Endodermal cell (in vitro differentiated cells): Measurements from ENCODE around the gene PREX1. TPM values are rescaled to one million over a fixed set of nuclear protein-coding genes. Genes with fewer than 3 reads are reported as not detected.

Experiments
- DNase-seq: peaks from one replicate; pipeline ENCODE4 v3.0.0-alpha.2; 2017
- H3K27ac ChIP-seq: 2 replicates; pipeline ENCODE4 v1.5.1; 2013; ENCODE audit warnings: mild to moderate bottlenecking, low read depth, low read length, moderate library complexity
- H3K27me3 ChIP-seq: 2 replicates; pipeline ENCODE4 v1.6.1; 2013; ENCODE audit warnings: mild to moderate bottlenecking, low read length, moderate library complexity; ENCODE audit not compliant: insufficient read depth, control insufficient read depth, poor library complexity, severe bottlenecking
- H3K36me3 ChIP-seq: 2 replicates; pipeline ENCODE4 v1.7.0; 2013; ENCODE audit warnings: mild to moderate bottlenecking, low read length, moderate library complexity; ENCODE audit not compliant: control insufficient read depth, insufficient read depth
- H3K4me1 ChIP-seq: one replicate; pipeline ENCODE4 v1.7.0; 2013; ENCODE audit warnings: low read length; ENCODE audit not compliant: control insufficient read depth, insufficient read depth
- H3K4me3 ChIP-seq: 2 replicates; pipeline ENCODE4 v1.5.1; 2013; ENCODE audit warnings: mild to moderate bottlenecking, low read length, moderate library complexity
- H3K9ac ChIP-seq: 2 replicates; pipeline ENCODE4 v1.6.1; 2013; ENCODE audit warnings: mild to moderate bottlenecking, low read length, moderate library complexity; ENCODE audit not compliant: poor library complexity, severe bottlenecking; ENCODE audit errors: extremely low read depth
- H3K9me3 ChIP-seq: 2 replicates; pipeline ENCODE4 v1.6.1; 2013; ENCODE audit warnings: mild to moderate bottlenecking, low read length, moderate library complexity; ENCODE audit not compliant: control insufficient read depth
- H3K27ac Mint-ChIP-seq: 2 replicates; pipeline ENCODE4 v1.8.0; 2020; ENCODE audit warnings: mixed read lengths
- H3K27me3 Mint-ChIP-seq: 2 replicates; pipeline ENCODE4 v1.8.0; 2021; ENCODE audit warnings: mild to moderate bottlenecking, mixed read lengths; ENCODE audit not compliant: insufficient read depth
- H3K36me3 Mint-ChIP-seq: 2 replicates; pipeline ENCODE4 v1.8.0; 2020; ENCODE audit warnings: low read depth, mixed read lengths
- H3K4me1 Mint-ChIP-seq: 2 replicates; pipeline ENCODE4 v1.8.0; 2020; ENCODE audit warnings: mixed read lengths
- H3K4me3 Mint-ChIP-seq: 2 replicates; pipeline ENCODE4 v1.8.0; 2020; ENCODE audit warnings: mild to moderate bottlenecking, moderate library complexity, mixed read lengths
- H3K9me3 Mint-ChIP-seq: 2 replicates; pipeline ENCODE4 v1.8.0; 2020; ENCODE audit warnings: mild to moderate bottlenecking, mixed read lengths
- CTCF ChIP-seq: fragments of 200-600 bp; sonication (generic); conservative IDR thresholded peaks from 2 replicates; pipeline ENCODE4 v1.5.0; 2021; ENCODE audit warnings: antibody characterized with exemption, mild to moderate bottlenecking
- WGBS, 2 experiments: methylation state at CpG; one replicate each; pipeline versions ENCODE4 v1.1.5 to v1.1.7; 2013; ENCODE audit warnings: missing lambda C conversion rate in 2 of 2, mixed read lengths in 1 of 2; ENCODE audit not compliant: insufficient coverage in 1 of 2, insufficient read length in 1 of 2; 5-methylcytosine and 5-hydroxymethylcytosine counted together
- total RNA-seq, 2 donors: library from RNA; stranded (reverse); fragmentation: NEBNext Ultra II Directional in 1 of 2; extraction: Animal tissue kit (Norgen Biotek cat#: 25700) in 1 of 2; gene quantifications; 2 replicates in 1 of 2; 3 replicates in 1 of 2; pipeline ENCODE4 v1.2.1, GENCODE V29; 2021

The PREX1 gene
- total RNA-seq, 2 donors from 2014 or later, result 65.3 to 70.5 TPM

DNA sequence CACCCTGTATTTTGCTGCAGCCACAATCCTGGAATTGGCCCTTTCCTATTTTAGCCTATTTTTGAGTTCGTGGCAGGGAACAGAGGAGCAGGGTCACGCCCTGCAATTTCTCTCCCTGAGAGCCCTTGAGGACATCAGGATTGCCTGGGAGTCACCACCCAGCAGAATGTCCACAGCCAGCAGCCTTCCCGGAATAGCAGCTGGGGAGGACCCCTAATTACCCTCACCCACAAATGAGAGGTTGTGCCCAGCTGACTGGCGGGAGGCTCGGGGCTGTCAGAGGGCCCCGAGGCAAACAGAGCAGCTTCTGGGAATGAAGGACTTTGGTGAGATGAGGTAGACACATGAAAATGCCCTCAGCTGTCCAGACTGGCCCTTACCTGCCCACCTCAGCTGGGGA lies 165.1 kb downstream of the PREX1 start:
- WGBS, 2 experiments, result 95 to 100% methylated on average over 4 to 6 of the region's 6 CpGs
- peaks cover 87% of the 10 kb centered on the region for H3K36me3 Mint-ChIP-seq

DNA sequence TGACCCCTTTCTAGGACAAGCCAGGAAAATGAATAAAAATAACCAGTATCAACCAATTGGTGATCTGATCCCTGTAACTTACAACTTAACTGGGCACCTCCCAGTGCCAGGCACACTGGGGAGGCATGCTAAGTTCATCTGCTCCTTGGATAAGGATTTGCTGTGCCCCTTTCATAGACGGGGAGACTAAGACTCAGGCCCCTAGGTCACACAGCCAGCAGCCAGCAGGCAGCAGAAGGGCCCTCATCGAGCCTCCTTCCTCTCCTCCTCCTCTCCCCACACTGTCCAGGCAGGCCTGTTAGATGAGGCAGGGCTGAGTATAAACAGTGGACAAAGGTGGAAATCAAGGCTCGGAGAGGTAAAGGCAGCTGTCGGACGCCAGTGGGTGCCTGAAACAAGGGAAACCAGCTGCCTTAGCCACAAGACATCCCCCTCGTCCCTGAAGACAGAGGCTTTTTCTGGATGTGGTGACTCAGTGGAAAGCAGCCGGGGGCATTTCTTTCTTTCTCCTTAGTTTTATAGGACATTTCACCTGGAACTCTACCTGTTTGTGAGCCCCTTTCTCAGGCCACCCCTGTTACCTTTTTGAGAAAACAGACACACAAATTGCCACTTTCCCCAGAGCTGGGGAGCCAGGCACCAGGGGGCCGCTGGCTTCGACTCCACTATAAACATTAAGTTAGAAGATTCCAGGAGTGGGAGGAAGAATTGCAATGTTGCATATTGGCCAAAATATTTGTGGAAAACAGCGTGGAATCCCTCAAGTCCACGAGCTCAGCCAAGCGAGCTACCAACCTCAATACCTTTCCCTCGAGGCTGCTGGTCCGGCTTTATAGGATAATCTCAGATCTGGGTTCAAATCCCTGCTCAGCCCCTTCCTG lies 166.0 kb downstream of the PREX1 start:
- no peak for DNase-seq
- Histone ChIP-seq H3K36me3 (peaks cover 73% of the 10 kb centered on the region), H3K27me3 (no peaks in the 10 kb centered on the region), H3K4me1 (no peaks in the 10 kb centered on the region), H3K4me3 (no peak overlapping the region), H3K27ac (no peak overlapping the region), H3K9me3 (peaks cover 34% of the 10 kb centered on the region), H3K9ac (no peak overlapping the region)
- 95 to 97% methylated on average over 10 to 13 of the region's 14 CpGs for WGBS, 2 experiments
- no peaks in the 10 kb centered on the region for H3K27me3 Mint-ChIP-seq
- H3K4me1 Mint-ChIP-seq, result no peaks in the 10 kb centered on the region
- H3K27ac Mint-ChIP-seq, result no peak overlapping the region
- no peak for TF ChIP-seq CTCF
- no peak overlapping the region for H3K4me3 Mint-ChIP-seq
- peaks cover 27% of the 10 kb centered on the region for H3K9me3 Mint-ChIP-seq
- peaks cover 85% of the 10 kb centered on the region for H3K36me3 Mint-ChIP-seq

More for the DNA sequence above, 165.1 kb downstream of the PREX1 start:
- Histone ChIP-seq H3K4me3 (no peak overlapping the region), H3K9ac (no peak overlapping the region), H3K36me3 (peaks cover 75% of the 10 kb centered on the region), H3K9me3 (peaks cover 43% of the 10 kb centered on the region), H3K27me3 (no peaks in the 10 kb centered on the region), H3K27ac (no peak overlapping the region), H3K4me1 (no peaks in the 10 kb centered on the region)
- no peaks in the 10 kb centered on the region for H3K4me1 Mint-ChIP-seq
- no peaks in the 10 kb centered on the region for H3K27me3 Mint-ChIP-seq
- no peak overlapping the region for H3K4me3 Mint-ChIP-seq
- H3K27ac Mint-ChIP-seq, result no peak overlapping the region
- no peak for TF ChIP-seq CTCF
- no peak for DNase-seq
- peaks cover 31% of the 10 kb centered on the region for H3K9me3 Mint-ChIP-seq

- no peak for DNase-seq
- no peak overlapping the region for H3K4me3 Mint-ChIP-seq
- no peak overlapping the region for H3K27ac Mint-ChIP-seq
- H3K9me3 Mint-ChIP-seq, result peaks cover 23% of the 10 kb centered on the region
- Histone ChIP-seq H3K27ac (no peak overlapping the region), H3K4me3 (no peak overlapping the region), H3K4me1 (no peaks in the 10 kb centered on the region), H3K27me3 (no peaks in the 10 kb centered on the region), H3K9ac (no peak overlapping the region), H3K9me3 (peaks cover 26% of the 10 kb centered on the region), H3K36me3 (peaks cover 74% of the 10 kb centered on the region)
- TF ChIP-seq CTCF, result no peak
- 93 to 96% methylated on average over 6 to 9 of the region's 9 CpGs for WGBS, 2 experiments
- H3K27me3 Mint-ChIP-seq, result no peaks in the 10 kb centered on the region
- no peaks in the 10 kb centered on the region for H3K4me1 Mint-ChIP-seq
- peaks cover 87% of the 10 kb centered on the region for H3K36me3 Mint-ChIP-seq
Observed at GRCh38 chr20:48660788-48661187, 167.0 kb downstream of the PREX1 start.
